Sciatic nerve (tissue), 2 donors: Measurements from ENCODE around the gene SMCO4. TPM values are rescaled to one million over a fixed set of nuclear protein-coding genes. Genes with fewer than 3 reads are reported as not detected.
"Not testable (repeated sequence)": the region's sequence is repeated elsewhere in the genome, so short reads cannot be mapped to it uniquely, and the experiment has no call there.

Source experiments
- ATAC-seq: fragments of 200-7000 bp; cut with Tn5 transposase; one replicate; pipeline ENCODE4 v1.9.1; 2020; ENCODE audit warnings: mild to moderate bottlenecking, moderate library complexity
- DNase-seq: peaks from one replicate; pipeline ENCODE4 v3.0.0-alpha.2; 2020; ENCODE audit warnings: low spot score
- intact Hi-C: fragments of 100-400 bp; cut with DNase I; formaldehyde crosslinking; loops from one replicate; pipeline ENCODE4 v1.14.2; 2022
- total RNA-seq: library from RNA; stranded (reverse); fragmentation: NEBNext Ultra II Directional; extraction: Animal tissue kit (Norgen Biotek cat#: 25700); gene quantifications from one replicate; pipeline ENCODE4 v1.2.1, GENCODE V29; 2021
- donor health status: DM: no; HTN: no; CAD: no.
- donor health status: DM: no; HTN: no; CAD: no.

Gene SMCO4
- 12.3 TPM for total RNA-seq

- peak; percentile 91 for DNase-seq
- intact Hi-C loops, result loop anchor here (10.0 kb wide), 1 partner anchor 309 kb away; no protein-coding TSS in a partner anchor
These were observed at the start of gene SMCO4 for GRCh38 chr11:93543292-93543977. Gene SMCO4 (minus strand): TSS chr11:93543391. CDS start chr11:93479189, 64,202 bp downstream.

GRCh38 chr11:93591247-93591898 lies 48.2 kb upstream of the SMCO4 start:
- intact Hi-C loops, result no loop called here
- DNase-seq (no peak), ATAC-seq (no peak)

More at GRCh38 chr11:93543292-93543977, at the start of gene SMCO4:
- ATAC-seq, result peak; percentile 94

GRCh38 chr11:93589347-93589746 lies 46.2 kb upstream of the SMCO4 start:
- intact Hi-C loops, result no loop called here
- no peak for DNase-seq
- ATAC-seq, result no peak

GRCh38 chr11:93587858-93588581 lies 44.8 kb upstream of the SMCO4 start:
- no peak for DNase-seq
- intact Hi-C loops, result no loop called here
- ATAC-seq, result no peak

- intact Hi-C loops, result not testable (repeated sequence)
These were observed 44.2 kb upstream of the SMCO4 start for GRCh38 chr11:93587425-93587824.

GRCh38 chr11:93585758-93586157 lies 42.6 kb upstream of the SMCO4 start:
- intact Hi-C loops, result no loop called here
- DNase-seq (no peak), ATAC-seq (no peak)

More at GRCh38 chr11:93587425-93587824, 44.2 kb upstream of the SMCO4 start:
- not testable (repeated sequence) for ATAC-seq, DNase-seq

- intact Hi-C loops, result no loop called here
- DNase-seq (no peak), ATAC-seq (no peak)
These were observed 40.3 kb upstream of the SMCO4 start for GRCh38 chr11:93583490-93583889.

GRCh38 chr11:93579187-93579751 lies 36.1 kb upstream of the SMCO4 start:
- no peak for ATAC-seq
- no peak for DNase-seq
- intact Hi-C loops, result no loop called here

GRCh38 chr11:93577286-93577685 lies 34.1 kb upstream of the SMCO4 start:
- ATAC-seq (no peak), DNase-seq (no peak)
- intact Hi-C loops, result no loop called here

GRCh38 chr11:93576870-93577269 lies 33.7 kb upstream of the SMCO4 start:
- DNase-seq, ATAC-seq: not testable (repeated sequence)

GRCh38 chr11:93574638-93575220 lies 31.5 kb upstream of the SMCO4 start:
- ATAC-seq (no peak), DNase-seq (no peak)
- intact Hi-C loops, result no loop called here

More at GRCh38 chr11:93576870-93577269, 33.7 kb upstream of the SMCO4 start:
- intact Hi-C loops, result not testable (repeated sequence)

GRCh38 chr11:93573184-93573583 lies 30.0 kb upstream of the SMCO4 start:
- DNase-seq, result no peak
- no peak for ATAC-seq
- intact Hi-C loops, result no loop called here

GRCh38 chr11:93572621-93573020 lies 29.4 kb upstream of the SMCO4 start:
- ATAC-seq (no peak), DNase-seq (no peak)
- intact Hi-C loops, result no loop called here

- intact Hi-C loops, result no loop called here
- ATAC-seq, result no peak
- no peak for DNase-seq
These were observed 29.0 kb upstream of the SMCO4 start for GRCh38 chr11:93572171-93572570.

- DNase-seq, result no peak
- ATAC-seq, result no peak
- intact Hi-C loops, result no loop called here
These were observed 28.4 kb upstream of the SMCO4 start for GRCh38 chr11:93571612-93572011.

GRCh38 chr11:93570759-93571413 lies 27.7 kb upstream of the SMCO4 start:
- intact Hi-C loops, result no loop called here
- DNase-seq (no peak), ATAC-seq (peak; percentile 71)

- intact Hi-C loops, result no loop called here
- DNase-seq, result no peak
- ATAC-seq, result no peak
These were observed 26.3 kb upstream of the SMCO4 start for GRCh38 chr11:93569496-93569895.

- DNase-seq (no peak), ATAC-seq (no peak)
- intact Hi-C loops, result no loop called here
These were observed 25.5 kb upstream of the SMCO4 start for GRCh38 chr11:93568726-93569125.
